Colon (tissue), 2 donors: Measurements from ENCODE around the gene USP3.
"Not testable (repeated sequence)": the region's sequence is repeated elsewhere in the genome, so short reads cannot be mapped to it uniquely, and the experiment has no call there.

Experiments used
- FAIRE-seq: peaks from 2 replicates; lab custom pipeline; 2012; peaks lifted over from hg19 to GRCh38; lab: Jason Lieb, UNC
- donor health status: control.
- donor health status: control.

The USP3 gene

GRCh38 chr15:63610209-63610841 is 105.9 kb downstream of the USP3 start:
- no peak for FAIRE-seq

GRCh38 chr15:63611177-63611576 is 106.8 kb downstream of the USP3 start:
- no peak for FAIRE-seq

GRCh38 chr15:63612300-63612699 is 107.9 kb downstream of the USP3 start:
- FAIRE-seq = no peak

GRCh38 chr15:63615935-63616334 is 111.5 kb downstream of the USP3 start:
- FAIRE-seq = no peak

- FAIRE-seq = not testable (repeated sequence)
Observed at GRCh38 chr15:63617147-63617546, 112.8 kb downstream of the USP3 start.

- FAIRE-seq = not testable (repeated sequence)
Observed at GRCh38 chr15:63617627-63618026, 113.2 kb downstream of the USP3 start.

- not testable (repeated sequence) for FAIRE-seq
Observed at GRCh38 chr15:63620760-63621159, 116.4 kb downstream of the USP3 start.

- no peak for FAIRE-seq
Observed at GRCh38 chr15:63623232-63623969, 119.0 kb downstream of the USP3 start.

- FAIRE-seq = no peak
Observed at GRCh38 chr15:63626955-63627354, 122.6 kb downstream of the USP3 start.

GRCh38 chr15:63628123-63628822 is 123.9 kb downstream of the USP3 start:
- no peak for FAIRE-seq

GRCh38 chr15:63630036-63630751 is 125.8 kb downstream of the USP3 start:
- no peak for FAIRE-seq

- FAIRE-seq = no peak
Observed at GRCh38 chr15:63633312-63633711, 128.9 kb downstream of the USP3 start.

GRCh38 chr15:63634154-63634553 is 129.8 kb downstream of the USP3 start:
- FAIRE-seq = no peak

GRCh38 chr15:63636518-63637061 is 132.2 kb downstream of the USP3 start:
- FAIRE-seq = no peak

- FAIRE-seq = no peak
Observed at GRCh38 chr15:63638839-63639238, 134.4 kb downstream of the USP3 start.

GRCh38 chr15:63640146-63640545 is 135.8 kb downstream of the USP3 start:
- FAIRE-seq = no peak
